GM21825 (cell line): ENCODE data around the gene CDH4.
A peak's percentile ranks its signal among the peaks of the same experiment; 100 is the strongest.

Experiments used
- ATAC-seq: cut with Tn5 transposase; IDR thresholded peaks from one replicate; pipeline ENCODE4 v1.9.1; 2021; ENCODE audit warnings: mild to moderate bottlenecking, moderate library complexity; ENCODE audit not compliant: unreplicated experiment

The CDH4 gene

GRCh38 chr20:61907081-61907891, 655.2 kb downstream of the CDH4 start:
- no peak for ATAC-seq

DNA sequence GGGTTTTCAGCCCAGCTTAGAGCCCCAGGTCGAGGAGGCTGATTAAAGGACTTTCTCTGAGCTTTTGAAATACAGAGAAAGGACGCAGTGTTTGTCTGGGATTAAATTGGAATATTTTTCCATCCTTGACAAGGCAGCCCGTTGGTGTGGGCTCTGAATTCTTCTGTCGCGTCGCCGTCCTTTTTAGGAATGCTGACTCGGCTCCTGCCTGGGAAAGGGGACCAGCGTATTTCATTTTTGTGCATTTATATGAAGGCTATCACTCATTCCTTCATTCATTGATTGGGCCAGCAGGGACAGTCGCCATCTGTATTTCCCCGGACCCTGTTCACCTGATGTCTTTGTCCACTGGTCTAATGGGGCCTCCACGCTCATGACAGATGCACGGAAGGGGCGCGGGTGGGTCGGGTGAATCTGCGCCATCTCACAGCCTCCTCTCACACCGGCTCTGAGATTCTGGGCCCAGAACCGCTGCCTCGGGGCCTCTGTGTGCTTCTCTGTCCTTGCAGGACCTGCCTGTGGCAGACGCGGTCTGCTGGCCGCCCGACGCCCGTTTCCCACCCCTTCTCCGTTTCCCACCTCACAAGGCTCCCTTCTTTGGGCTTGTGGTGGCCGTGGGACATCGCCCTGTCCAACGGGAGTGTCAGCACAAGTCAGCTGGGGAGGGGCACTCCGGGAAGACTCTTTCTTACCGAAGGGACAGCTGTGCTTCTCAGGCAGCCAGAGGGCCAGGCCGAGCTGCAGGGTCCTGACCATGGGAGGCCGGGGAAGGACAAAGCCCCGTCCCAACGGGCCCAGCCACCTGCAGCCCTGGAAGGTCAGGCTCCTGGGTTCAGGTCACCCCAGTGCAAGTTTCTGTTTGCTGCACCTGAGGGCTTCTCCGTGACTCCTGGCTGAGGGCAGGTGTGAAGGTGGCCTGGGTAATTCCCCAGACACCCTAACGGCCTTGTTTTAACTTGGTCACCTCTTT, 656.3 kb downstream of the CDH4 start:
- ATAC-seq, result no peak

GRCh38 chr20:61909028-61909427, 657.0 kb downstream of the CDH4 start:
- no peak for ATAC-seq

- ATAC-seq, result no peak
These were observed 657.8 kb downstream of the CDH4 start for GRCh38 chr20:61909821-61910220.

DNA sequence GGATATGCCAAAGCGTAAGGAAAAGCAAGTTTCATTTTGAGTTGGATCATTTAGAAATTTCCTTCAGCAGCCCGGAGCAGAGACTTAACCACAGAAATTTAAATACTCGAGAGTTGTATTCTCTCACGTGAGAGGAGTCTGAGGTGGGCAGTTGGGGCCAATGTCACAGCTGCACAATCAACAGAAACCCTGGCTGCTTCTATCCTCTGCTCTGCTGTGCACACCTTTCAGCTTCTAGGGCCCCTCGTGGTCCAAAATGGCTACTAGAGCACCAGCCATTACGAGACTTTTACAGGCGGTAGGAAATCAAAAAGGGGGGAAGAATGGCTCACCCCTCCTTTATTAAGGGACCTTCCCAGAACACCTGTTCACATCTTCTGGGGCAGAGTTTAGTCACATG, 659.8 kb downstream of the CDH4 start:
- no peak for ATAC-seq

GRCh38 chr20:61912665-61913422, 660.8 kb downstream of the CDH4 start:
- peak; percentile 64 for ATAC-seq

DNA sequence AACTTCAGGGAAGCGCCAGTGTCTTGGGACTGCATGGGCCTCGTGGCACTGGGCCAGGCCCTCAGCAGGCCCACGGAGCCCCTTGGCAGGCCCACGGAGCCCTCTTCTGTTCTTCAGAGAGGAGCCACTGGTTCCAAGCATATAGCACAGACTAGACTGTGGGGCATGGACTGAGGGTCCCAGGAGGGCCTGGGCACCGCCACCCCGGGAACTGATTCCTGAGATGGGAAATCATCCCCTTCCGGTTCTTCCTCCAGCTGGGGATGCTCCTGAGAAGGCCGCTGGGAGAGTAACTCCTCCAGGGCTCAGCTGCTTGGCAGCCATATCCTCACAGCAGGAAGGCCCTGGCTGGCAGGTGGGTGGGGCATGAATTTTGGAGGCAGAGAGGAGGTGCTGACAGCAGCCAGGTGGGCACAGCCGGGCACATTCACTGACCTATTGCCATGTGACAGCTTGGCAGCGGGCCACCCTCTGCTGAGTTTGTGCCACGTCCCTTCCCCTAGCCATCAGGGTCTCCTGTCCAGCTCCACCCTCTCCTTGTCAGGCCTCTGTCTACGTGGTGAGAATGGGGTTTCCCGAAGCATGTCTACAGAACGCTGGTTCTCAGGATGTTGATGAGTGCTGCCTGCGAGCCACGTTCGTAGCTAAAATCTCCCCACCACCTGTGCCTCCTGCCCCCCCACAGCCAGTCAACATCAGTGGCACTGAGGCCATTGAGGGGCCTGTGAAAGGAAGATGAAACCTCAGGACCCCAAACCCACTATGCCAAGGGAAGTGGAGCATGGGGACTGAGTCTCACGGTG, 661.6 kb downstream of the CDH4 start:
- no peak for ATAC-seq

DNA sequence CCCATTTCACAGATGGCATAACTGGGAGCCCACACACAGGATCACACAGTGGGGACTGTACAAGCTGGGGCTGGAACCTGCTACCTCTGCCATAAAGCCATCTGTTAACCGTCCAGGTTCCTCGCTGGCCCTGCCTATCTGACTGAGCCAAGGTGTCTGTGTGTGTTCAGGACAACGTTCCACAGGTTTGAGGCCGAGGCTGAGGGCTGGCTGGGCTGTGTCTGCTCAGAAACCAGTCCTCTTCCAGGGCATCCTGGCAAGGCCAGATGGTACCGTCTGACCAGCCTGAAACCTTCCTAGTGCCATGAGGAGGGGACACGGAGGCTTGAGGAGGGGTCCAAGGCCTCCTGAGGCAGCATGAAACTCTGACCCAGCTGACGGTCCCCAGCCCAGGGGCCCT, 663.0 kb downstream of the CDH4 start:
- no peak for ATAC-seq

GRCh38 chr20:61916318-61916891, 664.3 kb downstream of the CDH4 start:
- ATAC-seq, result no peak

- no peak for ATAC-seq
These were observed 665.5 kb downstream of the CDH4 start for GRCh38 chr20:61917474-61918145.

DNA sequence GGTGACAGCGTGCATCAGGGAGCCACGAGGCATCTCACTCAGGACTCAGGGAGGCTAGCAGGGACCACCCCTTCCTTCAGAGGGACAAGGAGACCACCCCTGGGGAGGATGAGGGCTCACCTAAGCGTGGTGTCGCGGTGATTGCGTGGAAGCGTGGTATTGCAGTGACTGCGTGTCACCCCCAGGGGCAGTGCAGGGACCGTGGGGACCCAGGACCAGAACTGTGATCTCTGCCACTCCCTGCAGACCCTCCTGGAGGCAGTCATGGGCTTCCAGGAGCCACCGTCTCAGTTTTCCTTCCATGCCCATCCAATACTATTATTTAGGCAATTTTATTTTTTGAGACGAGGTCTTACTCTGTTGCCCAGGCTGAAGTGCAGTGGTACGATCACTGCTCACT, 666.5 kb downstream of the CDH4 start:
- ATAC-seq, result no peak

GRCh38 chr20:61919239-61919638, 667.2 kb downstream of the CDH4 start:
- ATAC-seq, result no peak

DNA sequence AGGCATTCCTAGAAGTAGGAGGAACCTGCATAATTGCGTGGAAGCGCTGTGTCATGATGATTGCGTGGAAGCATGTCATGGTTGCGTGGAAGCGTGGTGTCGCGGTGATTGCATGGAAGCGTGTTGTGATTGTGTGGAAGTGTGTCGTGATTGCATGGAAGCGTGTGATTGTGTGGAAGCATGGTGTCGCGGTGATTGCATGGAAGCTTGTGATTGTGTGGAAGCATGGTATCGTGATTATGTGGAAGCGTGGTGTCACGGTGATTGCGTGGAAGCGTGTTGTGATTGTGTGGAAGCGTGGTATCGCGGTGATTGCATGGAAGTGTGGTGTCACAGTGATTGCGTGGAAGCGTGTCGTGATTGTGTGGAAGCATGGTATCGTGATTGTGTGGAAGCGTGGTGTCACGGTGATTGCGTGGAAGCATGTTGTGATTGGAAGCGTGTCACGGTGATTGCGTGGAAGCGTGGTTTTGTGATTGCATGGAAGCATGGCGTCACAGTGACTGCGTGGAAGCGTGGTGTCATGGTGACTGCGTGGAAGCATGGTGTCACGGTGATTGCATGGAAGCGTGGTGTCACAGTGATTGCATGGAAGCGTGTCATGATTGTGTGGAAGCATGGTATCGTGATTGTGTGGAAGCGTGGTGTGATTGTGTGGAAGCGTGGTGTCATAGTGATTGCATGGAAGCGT, 667.8 kb downstream of the CDH4 start:
- ATAC-seq, result no peak

GRCh38 chr20:61922411-61922810, 670.4 kb downstream of the CDH4 start:
- ATAC-seq, result no peak

GRCh38 chr20:61922936-61923335, 670.9 kb downstream of the CDH4 start:
- no peak for ATAC-seq

- ATAC-seq, result no peak
These were observed 671.5 kb downstream of the CDH4 start for GRCh38 chr20:61923371-61924166.

GRCh38 chr20:61924211-61924857, 672.3 kb downstream of the CDH4 start:
- no peak for ATAC-seq
